Liver (tissue), 9 donors: ENCODE results near the gene TOP1. TPM values are rescaled to one million over a fixed set of nuclear protein-coding genes. Genes with fewer than 3 reads are reported as not detected.

ENCODE experiments used
- DNase-seq: peaks from one replicate; pipeline ENCODE4 v3.0.0-alpha.2; 2017; ENCODE audit warnings: low spot score
- H3K27ac ChIP-seq, 2 donors: one replicate each; pipeline ENCODE4 v1.7.0; 2013; ENCODE audit warnings: inconsistent platforms in 2 of 2, low read length in 2 of 2, control low read depth in 1 of 2, low read depth in 1 of 2, mild to moderate bottlenecking in 1 of 2
- H3K27me3 ChIP-seq, 4 donors: one replicate each; pipeline versions ENCODE4 v1.6.1 to v1.7.0; 2013; ENCODE audit warnings: low read length in 3 of 4, inconsistent platforms in 1 of 4, mild to moderate bottlenecking in 1 of 4, moderate library complexity in 1 of 4; ENCODE audit not compliant: control insufficient read depth in 4 of 4, insufficient read depth in 4 of 4
- H3K36me3 ChIP-seq, 4 donors: one replicate each; pipeline versions ENCODE4 v1.6.1 to v1.7.0; 2013; ENCODE audit warnings: low read length in 3 of 4, mild to moderate bottlenecking in 3 of 4, low read depth in 1 of 4, moderate library complexity in 1 of 4; ENCODE audit not compliant: control insufficient read depth in 4 of 4, insufficient read depth in 3 of 4
- H3K4me1 ChIP-seq, 4 donors: one replicate each; pipeline versions ENCODE4 v1.6.1 to v1.7.0; 2013; ENCODE audit warnings: low read length in 3 of 4, mild to moderate bottlenecking in 3 of 4, moderate library complexity in 1 of 4; ENCODE audit not compliant: control insufficient read depth in 4 of 4, insufficient read depth in 4 of 4
- H3K4me3 ChIP-seq, 3 donors: one replicate each; pipeline versions ENCODE4 v1.6.1 to v1.7.0; 2013; ENCODE audit warnings: low read length in 3 of 3, control low read depth in 1 of 3, low read depth in 1 of 3, mild to moderate bottlenecking in 1 of 3
- H3K9ac ChIP-seq, 2 donors: one replicate each; pipeline ENCODE4 v1.7.0; 2013; ENCODE audit warnings: low read length in 2 of 2, mild to moderate bottlenecking in 2 of 2, moderate library complexity in 2 of 2, control low read depth in 1 of 2, low read depth in 1 of 2
- H3K9me3 ChIP-seq, 4 donors: one replicate each; pipeline versions ENCODE4 v1.6.1 to v1.7.0; 2013; ENCODE audit warnings: low read length in 3 of 4; ENCODE audit not compliant: control insufficient read depth in 4 of 4
- CTCF ChIP-seq: fragments of 150-350 bp; IDR thresholded peaks from 2 replicates; pipeline ENCODE4 v1.5.1; 2017; ENCODE audit warnings: improper control_type of control experiment, low read depth, low read length; ENCODE audit not compliant: missing input control
- EGR1 ChIP-seq, 2 donors: IDR thresholded peaks; 2 replicates each; pipeline ENCODE4 v1.6.1; 2016 to 2018; ENCODE audit warnings: antibody characterized with exemption in 2 of 2, low read depth in 2 of 2
- FOXA1 ChIP-seq: IDR thresholded peaks from 2 replicates; pipeline ENCODE4 v1.6.1; 2016; ENCODE audit warnings: antibody characterized with exemption
- FOXA2 ChIP-seq: IDR thresholded peaks from 2 replicates; pipeline ENCODE4 v1.6.1; 2016; ENCODE audit warnings: antibody characterized with exemption
- GABPA ChIP-seq, 2 donors: IDR thresholded peaks in 1 of 2; conservative IDR thresholded peaks in 1 of 2; 2 replicates each; pipeline ENCODE4 v1.6.1; 2016; ENCODE audit warnings: antibody characterized with exemption in 2 of 2, mild to moderate bottlenecking in 1 of 2, moderate library complexity in 1 of 2
- HNF4A ChIP-seq, 2 donors: conservative IDR thresholded peaks; 2 replicates each; pipeline ENCODE4 v1.6.1; 2016; ENCODE audit warnings: antibody characterized with exemption in 2 of 2, mild to moderate bottlenecking in 2 of 2
- HNF4G ChIP-seq: IDR thresholded peaks from 2 replicates; pipeline ENCODE4 v1.6.1; 2016; ENCODE audit warnings: antibody characterized with exemption
- MAX ChIP-seq: IDR thresholded peaks from 2 replicates; pipeline ENCODE4 v1.6.1; 2016; ENCODE audit warnings: antibody characterized with exemption
- REST ChIP-seq: IDR thresholded peaks from 2 replicates; pipeline ENCODE4 v1.6.1; 2016; ENCODE audit warnings: antibody characterized with exemption, mild to moderate bottlenecking
- RXRA ChIP-seq, 2 donors: IDR thresholded peaks; 2 replicates each; pipeline ENCODE4 v1.6.1; 2017 to 2018; ENCODE audit warnings: antibody characterized with exemption in 2 of 2, mild to moderate bottlenecking in 1 of 2
- TAF1 ChIP-seq: conservative IDR thresholded peaks from 2 replicates; pipeline ENCODE4 v1.6.1; 2016; ENCODE audit warnings: antibody characterized with exemption, mild to moderate bottlenecking
- YY1 ChIP-seq: IDR thresholded peaks from 2 replicates; pipeline ENCODE4 v1.6.1; 2016; ENCODE audit warnings: antibody characterized with exemption, mild to moderate bottlenecking
- ZBTB33 ChIP-seq: IDR thresholded peaks from 2 replicates; pipeline ENCODE4 v1.6.1; 2016; ENCODE audit warnings: antibody characterized with exemption
- WGBS: extraction: QIAGEN DNeasy Blood & Tissue Kit; methylation state at CpG from one replicate; pipeline ENCODE4 v1.1.7; 2013; 5-methylcytosine and 5-hydroxymethylcytosine counted together
- polyA plus RNA-seq, 2 donors: library from polyadenylated mRNA; stranded (reverse) in 1 of 2; unstranded in 1 of 2; fragments of 200-250 nt in 1 of 2; fragments of >200 nt in 1 of 2; fragmentation: Nextera tagmentation in 1 of 2; extraction: Ambion mirVana in 1 of 2; gene quantifications; one replicate each; pipeline versions ENCODE4 v1.2.1 to v1.2.3, GENCODE V29; 2013 to 2015
- total RNA-seq, 2 donors: library from RNA; depleted of rRNA; stranded (reverse); fragments of >200 nt; gene quantifications; one replicate each; pipeline ENCODE4 v1.2.3, GENCODE V29; 2014
- donor health status: healthy.
- donor health status: healthy.
- donor health status: healthy.
- donor health status: healthy.
- donor health status: healthy.

The TOP1 gene
- total and polyA plus RNA-seq, 4 donors, result 13.7 to 62.1 (median 19.4) TPM

- TF ChIP-seq MAX, result no peak
- TF ChIP-seq REST, result no peak
- no peak for TF ChIP-seq RXRA (IDR thresholded peaks at IDR 0.05)
- TF ChIP-seq FOXA1, result no peak
These were observed 63.3 kb downstream of the TOP1 start (continued) for GRCh38 chr20:41091927-41092326.

GRCh38 chr20:41094353-41095055, 65.9 kb downstream of the TOP1 start:
- no peak overlapping the region for H3K4me3 ChIP-seq
- WGBS, result 98% methylated on average over 2 of the region's 2 CpGs
- no peaks in the 10 kb centered on the region for H3K9me3 ChIP-seq
- H3K4me1 ChIP-seq, result peaks cover 0 to 14% (median 13%) of the 10 kb centered on the region in 4 donors
- peaks cover 3 to 41% (median 33%) of the 10 kb centered on the region in 4 donors for H3K36me3 ChIP-seq
- no peak for DNase-seq
- H3K9ac ChIP-seq, result no peak overlapping the region
- TF ChIP-seq ZBTB33, result no peak
- H3K27ac ChIP-seq, result no peak overlapping the region
- no peaks in the 10 kb centered on the region for H3K27me3 ChIP-seq

- H3K4me3 ChIP-seq, result no peak overlapping the region
- peaks cover 0 to 15% (median 13%) of the 10 kb centered on the region in 4 donors for H3K4me1 ChIP-seq
- peaks cover 7 to 44% (median 37%) of the 10 kb centered on the region in 4 donors for H3K36me3 ChIP-seq
- no peak overlapping the region for H3K27ac ChIP-seq
- peak; percentile 62 for DNase-seq
- H3K27me3 ChIP-seq, result no peaks in the 10 kb centered on the region
- 45% methylated on average over 7 of the region's 7 CpGs for WGBS
- no peaks in the 10 kb centered on the region for H3K9me3 ChIP-seq
- H3K9ac ChIP-seq, result no peak overlapping the region
- TF ChIP-seq HNF4G (no peak), CTCF (peak; percentile 77), FOXA2 (no peak), MAX (no peak), TAF1 (no peak), YY1 (peak; percentile 64), HNF4A (conservative IDR thresholded peaks at IDR 0.05) (no peak), EGR1 (IDR thresholded peaks at IDR 0.05; ENCODE audit: low read depth in 2 of 2) (no peak), GABPA (IDR thresholded peaks at IDR 0.05 in 1 of 2, conservative IDR thresholded peaks at IDR 0.05 in 1 of 2) (no peak), REST (no peak), FOXA1 (no peak), RXRA (IDR thresholded peaks at IDR 0.05) (no peak)
These were observed 66.7 kb downstream of the TOP1 start for GRCh38 chr20:41095110-41095969.
